Fibroblast of pulmonary artery (primary cell): Measurements from ENCODE around the gene HSD11B1L.

Experiments used
- DNase-seq: peaks from one replicate; pipeline ENCODE4 v3.0.0-alpha.2; 2010; ENCODE audit warnings: low read depth
- H3K4me3 ChIP-seq: replicated peaks from 2 replicates; pipeline ENCODE4 v1.5.1; 2011; ENCODE audit warnings: low read depth, mild to moderate bottlenecking, control low read depth, low read length, moderate library complexity
- TF ChIP-seq, protein P1 (sequence below): IDR thresholded peaks from 2 replicates; pipeline ENCODE4 v1.5.1; 2011; ENCODE audit warnings: mild to moderate bottlenecking, control low read depth, low read length, inconsistent platforms; ENCODE audit errors: missing control alignments

The HSD11B1L gene

DNA sequence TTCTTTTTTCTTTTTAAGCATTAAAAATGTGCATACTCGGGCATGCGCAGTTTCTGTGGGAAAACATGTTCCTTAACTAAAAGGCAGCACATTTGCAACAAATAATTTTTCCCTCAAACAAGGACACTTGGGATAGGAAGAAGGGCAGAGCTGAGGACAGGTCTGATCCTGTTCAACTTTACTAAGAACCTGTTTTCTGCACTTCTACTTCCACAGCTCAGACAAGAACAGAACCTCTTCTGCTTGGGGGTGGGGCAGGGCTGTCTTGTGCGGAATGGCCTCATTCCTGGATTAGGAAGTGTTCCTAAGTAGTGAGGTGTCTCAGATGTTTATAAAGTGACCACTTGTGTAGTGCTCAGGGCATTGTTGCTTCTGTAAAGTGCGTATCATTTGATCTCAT is 39.7 kb upstream of the HSD11B1L start:
- no peak for DNase-seq
- H3K4me3 ChIP-seq: no peak overlapping the region
- TF ChIP-seq, protein P1, sequence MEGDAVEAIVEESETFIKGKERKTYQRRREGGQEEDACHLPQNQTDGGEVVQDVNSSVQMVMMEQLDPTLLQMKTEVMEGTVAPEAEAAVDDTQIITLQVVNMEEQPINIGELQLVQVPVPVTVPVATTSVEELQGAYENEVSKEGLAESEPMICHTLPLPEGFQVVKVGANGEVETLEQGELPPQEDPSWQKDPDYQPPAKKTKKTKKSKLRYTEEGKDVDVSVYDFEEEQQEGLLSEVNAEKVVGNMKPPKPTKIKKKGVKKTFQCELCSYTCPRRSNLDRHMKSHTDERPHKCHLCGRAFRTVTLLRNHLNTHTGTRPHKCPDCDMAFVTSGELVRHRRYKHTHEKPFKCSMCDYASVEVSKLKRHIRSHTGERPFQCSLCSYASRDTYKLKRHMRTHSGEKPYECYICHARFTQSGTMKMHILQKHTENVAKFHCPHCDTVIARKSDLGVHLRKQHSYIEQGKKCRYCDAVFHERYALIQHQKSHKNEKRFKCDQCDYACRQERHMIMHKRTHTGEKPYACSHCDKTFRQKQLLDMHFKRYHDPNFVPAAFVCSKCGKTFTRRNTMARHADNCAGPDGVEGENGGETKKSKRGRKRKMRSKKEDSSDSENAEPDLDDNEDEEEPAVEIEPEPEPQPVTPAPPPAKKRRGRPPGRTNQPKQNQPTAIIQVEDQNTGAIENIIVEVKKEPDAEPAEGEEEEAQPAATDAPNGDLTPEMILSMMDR: no peak

DNA sequence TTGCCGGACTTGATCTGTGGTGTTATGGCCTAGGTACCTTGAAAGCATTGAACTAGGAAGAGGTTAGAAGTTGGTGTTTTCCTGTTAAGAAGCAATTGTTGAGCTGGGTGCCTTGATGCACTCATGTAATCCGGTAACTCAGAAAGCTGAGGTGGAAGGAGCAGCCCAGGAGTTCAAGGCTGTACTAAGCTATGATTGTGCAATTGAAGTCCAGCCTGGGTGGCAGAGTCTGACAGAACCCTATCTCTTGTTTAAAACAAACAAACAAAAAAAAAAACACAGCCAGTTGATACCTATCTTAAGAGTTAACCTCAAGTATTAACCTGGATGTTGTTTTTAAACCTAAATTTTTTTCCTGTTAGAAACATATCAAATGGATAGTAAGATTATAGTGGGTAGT is 38.6 kb upstream of the HSD11B1L start:
- no peak for DNase-seq
- TF ChIP-seq, protein P1: no peak
- no peak overlapping the region for H3K4me3 ChIP-seq

GRCh38 chr19:5643060-5643459 is 37.8 kb upstream of the HSD11B1L start:
- no peak for DNase-seq
- no peak overlapping the region for H3K4me3 ChIP-seq
- TF ChIP-seq, protein P1: no peak

DNA sequence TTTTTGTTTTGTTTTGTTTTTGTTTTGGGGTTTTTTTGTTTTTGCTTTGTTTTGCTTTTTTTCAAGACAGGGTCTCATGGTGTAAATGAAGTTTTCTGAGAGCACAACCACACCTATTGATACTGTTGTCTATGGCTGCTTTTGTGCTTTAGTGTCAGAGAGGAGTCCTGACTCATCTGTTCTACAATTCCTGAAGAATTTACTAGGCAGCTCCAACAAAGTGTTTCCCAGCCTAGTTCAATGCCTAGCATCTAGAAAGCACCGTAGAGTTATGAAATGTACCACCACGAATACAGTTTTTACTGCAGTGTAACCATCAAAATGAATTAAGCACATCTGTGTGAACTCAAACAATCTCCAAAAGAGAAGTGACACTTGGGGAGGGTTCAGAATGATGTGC is 36.8 kb upstream of the HSD11B1L start:
- H3K4me3 ChIP-seq: no peak overlapping the region
- no peak for DNase-seq
- TF ChIP-seq, protein P1: no peak

DNA sequence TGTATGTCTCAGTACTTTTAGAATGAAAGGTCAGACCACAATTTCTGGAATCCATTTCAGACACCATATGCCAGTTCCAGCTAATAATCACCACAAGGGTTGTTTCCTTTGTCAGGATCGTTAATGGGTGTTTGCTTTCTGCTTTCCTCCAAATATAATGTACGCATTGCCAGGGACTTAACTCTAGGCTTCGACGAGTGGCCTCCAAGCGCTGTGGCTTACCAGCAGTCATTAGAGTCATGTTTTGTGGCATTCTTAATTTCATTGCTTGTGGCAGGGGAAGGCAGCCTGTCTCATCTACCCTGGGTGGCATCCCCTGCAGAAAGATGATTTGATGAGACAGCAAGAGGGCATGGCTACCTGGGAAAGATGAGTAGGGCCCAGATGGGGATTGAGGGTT is 35.4 kb upstream of the HSD11B1L start:
- no peak overlapping the region for H3K4me3 ChIP-seq
- TF ChIP-seq, protein P1: no peak
- no peak for DNase-seq

DNA sequence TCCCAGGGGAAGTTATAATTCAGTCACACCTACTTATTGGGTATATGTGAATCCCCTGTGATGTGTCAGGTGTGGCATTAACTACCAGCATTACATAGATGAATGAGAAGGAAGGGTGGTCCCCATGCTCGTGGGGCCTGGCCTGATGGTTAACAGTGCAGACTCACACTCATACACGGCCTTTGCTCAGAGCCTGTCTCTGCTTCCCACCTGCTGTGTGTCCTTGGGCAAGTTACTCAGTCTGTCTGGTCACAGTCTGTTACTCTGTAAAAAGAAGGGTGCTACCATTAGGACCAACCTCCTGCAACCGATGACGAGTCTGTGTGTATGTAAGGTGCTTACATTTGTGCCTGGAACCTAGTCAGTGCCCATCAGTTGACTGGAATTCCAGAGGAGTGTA is 34.1 kb upstream of the HSD11B1L start:
- TF ChIP-seq, protein P1: no peak
- DNase-seq: no peak
- H3K4me3 ChIP-seq: no peak overlapping the region

- TF ChIP-seq, protein P1: no peak
- DNase-seq: no peak
- no peak overlapping the region for H3K4me3 ChIP-seq
These were observed 32.4 kb upstream of the HSD11B1L start for GRCh38 chr19:5648464-5648863.
